Stomach smooth muscle (tissue), 2 donors: ENCODE data around the gene TMPRSS13.
"Not testable (repeated sequence)": the region's sequence is repeated elsewhere in the genome, so short reads cannot be mapped to it uniquely, and the experiment has no call there.

ENCODE experiments used
- H3K27ac ChIP-seq: one replicate; pipeline ENCODE4 v1.7.0; 2013; ENCODE audit warnings: mild to moderate bottlenecking, low read length, inconsistent platforms
- H3K27me3 ChIP-seq, 2 donors: one replicate each; pipeline ENCODE4 v1.7.0; 2013; ENCODE audit warnings: low read length in 2 of 2; ENCODE audit not compliant: insufficient read depth in 2 of 2, control insufficient read depth in 1 of 2
- H3K36me3 ChIP-seq, 2 donors: one replicate each; pipeline ENCODE4 v1.7.0; 2013; ENCODE audit warnings: low read length in 2 of 2; ENCODE audit not compliant: control insufficient read depth in 2 of 2, insufficient read depth in 2 of 2
- H3K4me1 ChIP-seq: one replicate; pipeline ENCODE4 v1.7.0; 2013; ENCODE audit warnings: low read length; ENCODE audit not compliant: control insufficient read depth, insufficient read depth
- H3K4me3 ChIP-seq, 2 donors: one replicate each; pipeline ENCODE4 v1.7.0; 2013; ENCODE audit warnings: low read length in 2 of 2
- H3K9ac ChIP-seq, 2 donors: one replicate each; pipeline ENCODE4 v1.7.0; 2013; ENCODE audit warnings: low read length in 2 of 2, mild to moderate bottlenecking in 1 of 2
- H3K9me3 ChIP-seq, 2 donors: one replicate each; pipeline ENCODE4 v1.7.0; 2013; ENCODE audit warnings: low read length in 2 of 2; ENCODE audit not compliant: control insufficient read depth in 2 of 2
- donor health status: healthy.
- donor health status: Pancreatic carcinoma.

TMPRSS13 gene

GRCh38 chr11:117929142-117929915, at the start of gene TMPRSS13:
TSS of gene TMPRSS13 (minus strand) at chr11:117929402. CDS start at chr11:117929307, 95 bp downstream.
- H3K9ac ChIP-seq: no peak within 1 kb of the TSS
- H3K27ac ChIP-seq: no peak within 1 kb of the TSS
- H3K4me3 ChIP-seq: no peak within 1 kb of the TSS

DNA sequence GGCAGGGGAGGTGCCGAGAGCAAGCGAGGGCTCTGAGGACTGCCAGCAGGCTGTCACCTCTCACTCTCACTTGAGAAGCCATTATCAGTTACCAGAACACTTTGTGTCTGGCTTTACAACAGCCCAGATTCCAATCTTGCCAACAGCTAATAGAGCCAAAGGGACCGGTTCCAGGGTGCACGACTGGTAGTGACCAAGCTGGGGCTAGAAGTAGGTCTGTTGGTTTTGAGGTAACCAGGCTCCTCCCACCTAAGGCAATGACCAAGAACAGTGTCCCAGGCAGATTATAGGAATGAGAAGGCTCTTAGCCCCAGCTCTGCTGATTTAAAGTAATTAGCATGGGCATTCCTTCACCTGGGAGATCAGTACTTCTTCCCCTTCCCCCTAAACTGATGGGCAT, 49.8 kb upstream of the TMPRSS13 start:
- H3K4me1 ChIP-seq: no peaks in the 10 kb centered on the region
- H3K27ac ChIP-seq: no peak overlapping the region
- no peaks in the 10 kb centered on the region for H3K36me3 ChIP-seq
- no peaks in the 10 kb centered on the region for H3K27me3 ChIP-seq
- H3K4me3 ChIP-seq: no peak overlapping the region
- no peaks in the 10 kb centered on the region for H3K9me3 ChIP-seq
- no peak overlapping the region for H3K9ac ChIP-seq

More at GRCh38 chr11:117929142-117929915, at the start of gene TMPRSS13:
- Histone ChIP-seq H3K27me3 (no peaks in the 10 kb centered on the region), H3K9me3 (no peaks in the 10 kb centered on the region), H3K36me3 (no peaks in the 10 kb centered on the region), H3K4me1 (no peaks in the 10 kb centered on the region)

GRCh38 chr11:117978291-117978910, 49.2 kb upstream of the TMPRSS13 start:
- H3K36me3 ChIP-seq, H3K4me3 ChIP-seq, H3K27me3 ChIP-seq, H3K9ac ChIP-seq, H3K9me3 ChIP-seq, H3K27ac ChIP-seq, H3K4me1 ChIP-seq: not testable (repeated sequence)

- not testable (repeated sequence) for H3K27ac ChIP-seq, H3K9me3 ChIP-seq, H3K27me3 ChIP-seq, H3K36me3 ChIP-seq, H3K4me3 ChIP-seq, H3K9ac ChIP-seq, H3K4me1 ChIP-seq
Observed at GRCh38 chr11:117977612-117978264, 48.5 kb upstream of the TMPRSS13 start.

GRCh38 chr11:117977029-117977428, 47.8 kb upstream of the TMPRSS13 start:
- no peak overlapping the region for H3K9ac ChIP-seq
- H3K27me3 ChIP-seq: peaks cover 0 to 2% of the 10 kb centered on the region in 2 donors
- no peak overlapping the region for H3K27ac ChIP-seq
- H3K4me1 ChIP-seq: no peaks in the 10 kb centered on the region
- H3K4me3 ChIP-seq: no peak overlapping the region
- H3K9me3 ChIP-seq: no peaks in the 10 kb centered on the region
- H3K36me3 ChIP-seq: no peaks in the 10 kb centered on the region

GRCh38 chr11:117976445-117976844, 47.2 kb upstream of the TMPRSS13 start:
- no peaks in the 10 kb centered on the region for H3K9me3 ChIP-seq
- H3K4me3 ChIP-seq: no peak overlapping the region
- no peak overlapping the region for H3K27ac ChIP-seq
- H3K9ac ChIP-seq: no peak overlapping the region
- H3K4me1 ChIP-seq: no peaks in the 10 kb centered on the region
- no peaks in the 10 kb centered on the region for H3K36me3 ChIP-seq
- H3K27me3 ChIP-seq: peaks cover 0 to 2% of the 10 kb centered on the region in 2 donors

- Histone ChIP-seq H3K9me3 (no peaks in the 10 kb centered on the region), H3K36me3 (no peaks in the 10 kb centered on the region), H3K27me3 (peaks cover 0 to 7% of the 10 kb centered on the region in 2 donors), H3K9ac (no peak overlapping the region), H3K4me1 (no peaks in the 10 kb centered on the region), H3K4me3 (no peak overlapping the region), H3K27ac (no peak overlapping the region)
Observed at GRCh38 chr11:117973503-117973860, 44.3 kb upstream of the TMPRSS13 start.

DNA sequence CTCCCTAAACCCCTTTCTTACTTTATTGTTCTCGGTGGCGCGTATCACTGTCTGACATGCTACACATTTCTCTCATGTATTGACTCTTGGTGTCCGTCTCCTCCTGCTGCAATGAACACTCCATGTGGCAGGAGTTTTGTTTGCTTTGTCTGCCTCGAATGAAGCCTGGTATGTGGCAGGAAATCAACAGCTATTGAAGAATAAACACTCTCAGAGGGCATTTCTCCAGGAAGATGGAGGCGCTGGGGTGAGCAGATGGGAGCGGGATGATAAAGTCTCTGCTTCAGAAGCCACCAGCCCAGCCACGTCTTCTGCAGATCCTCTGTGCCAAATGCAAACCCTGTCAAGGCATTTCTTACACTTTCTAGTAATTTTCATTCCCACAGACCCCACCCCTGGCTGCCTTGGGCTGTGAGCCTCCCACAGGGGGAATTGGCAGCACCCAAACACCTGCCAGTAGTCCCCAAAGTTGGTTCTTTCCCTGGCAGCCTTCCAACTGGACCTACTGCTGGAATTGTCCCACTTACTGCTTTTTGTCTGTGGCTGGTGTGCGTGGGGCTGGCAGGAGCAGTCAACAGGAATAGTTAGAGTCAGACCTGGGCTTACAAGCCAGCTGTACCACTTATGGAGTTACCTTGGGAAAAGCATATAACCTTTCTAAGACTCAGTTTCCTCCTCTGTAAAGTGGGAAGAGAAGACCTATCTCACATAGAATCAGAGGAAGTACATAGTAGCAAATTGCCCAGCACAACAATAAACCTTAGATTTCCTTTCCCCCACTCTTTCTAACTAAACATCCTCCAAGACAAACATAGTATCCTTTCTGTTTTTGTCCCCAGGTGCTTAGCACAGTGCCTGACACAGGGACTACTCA, 43.7 kb upstream of the TMPRSS13 start:
- no peaks in the 10 kb centered on the region for H3K36me3 ChIP-seq
- H3K27ac ChIP-seq: no peak overlapping the region
- H3K9me3 ChIP-seq: no peaks in the 10 kb centered on the region
- no peak overlapping the region for H3K4me3 ChIP-seq
- H3K27me3 ChIP-seq: peaks cover 0 to 7% of the 10 kb centered on the region in 2 donors
- no peaks in the 10 kb centered on the region for H3K4me1 ChIP-seq
- H3K9ac ChIP-seq: no peak overlapping the region

DNA sequence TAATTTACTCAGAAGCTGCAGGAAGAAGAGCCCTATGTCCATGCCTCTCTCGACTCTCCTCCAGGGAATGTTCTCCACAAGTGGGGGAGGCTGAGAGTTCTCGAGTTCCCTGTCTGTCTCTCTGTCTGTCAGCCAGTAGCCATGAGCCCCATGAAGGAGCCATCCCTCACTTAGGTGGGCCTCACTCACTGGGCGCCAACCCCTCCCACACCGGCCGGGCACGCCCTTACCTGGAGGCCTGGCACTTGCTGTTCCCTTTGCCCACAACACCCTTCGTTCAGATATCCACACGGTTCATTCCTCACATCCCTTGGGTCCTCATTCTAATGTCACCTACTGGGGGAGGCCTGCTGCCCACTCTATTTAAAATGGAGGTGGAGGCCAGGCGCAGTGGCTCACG, 42.8 kb upstream of the TMPRSS13 start:
- Histone ChIP-seq H3K9me3 (no peaks in the 10 kb centered on the region), H3K27me3 (peaks cover 0 to 7% of the 10 kb centered on the region in 2 donors), H3K4me1 (no peaks in the 10 kb centered on the region), H3K4me3 (no peak overlapping the region), H3K27ac (no peak overlapping the region), H3K9ac (no peak overlapping the region), H3K36me3 (no peaks in the 10 kb centered on the region)

DNA sequence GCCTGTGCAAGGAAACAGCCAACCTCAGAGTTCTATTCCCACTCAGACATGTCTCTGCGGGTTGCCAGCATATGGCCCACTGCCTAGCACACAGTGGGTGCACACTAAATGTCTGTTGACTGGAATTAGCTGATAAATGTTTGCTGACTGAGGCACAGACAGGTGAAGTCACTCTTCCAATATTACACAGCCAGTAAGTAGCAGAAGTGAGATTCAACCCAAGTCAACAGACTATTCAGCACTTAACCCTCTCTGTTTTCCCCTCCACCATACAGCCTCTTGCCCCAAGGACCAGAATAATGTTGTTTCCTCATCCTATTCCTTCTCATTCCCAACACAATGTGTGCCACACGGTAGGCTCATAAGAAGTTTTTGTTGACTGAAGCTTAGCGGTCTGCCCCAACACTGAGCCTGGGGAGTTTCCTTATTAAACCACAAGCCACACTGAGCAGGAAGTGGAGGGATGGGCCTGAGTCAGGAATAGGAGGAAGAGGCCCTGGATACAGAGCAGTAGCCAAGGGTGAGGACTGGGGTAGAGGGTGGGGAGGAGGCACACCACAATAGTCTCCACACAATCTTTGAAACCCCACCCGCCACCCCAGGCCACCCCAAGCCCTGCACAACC, 41.3 kb upstream of the TMPRSS13 start:
- no peak overlapping the region for H3K4me3 ChIP-seq
- H3K9me3 ChIP-seq: no peaks in the 10 kb centered on the region
- H3K4me1 ChIP-seq: no peaks in the 10 kb centered on the region
- peaks cover 0 to 7% of the 10 kb centered on the region in 2 donors for H3K27me3 ChIP-seq
- no peaks in the 10 kb centered on the region for H3K36me3 ChIP-seq
- no peak overlapping the region for H3K27ac ChIP-seq
- H3K9ac ChIP-seq: no peak overlapping the region
